ENCODE results near the gene IRAK1. TPM values are rescaled to one million over a fixed set of nuclear protein-coding genes. Genes with fewer than 3 reads are reported as not detected.

Gene IRAK1
- total and polyA plus RNA-seq, 2 of the 8 experiments (the other 6 are each of a cell fraction or from before 2014, with no cell fraction given): 26.6 to 41.7 TPM

DNA sequence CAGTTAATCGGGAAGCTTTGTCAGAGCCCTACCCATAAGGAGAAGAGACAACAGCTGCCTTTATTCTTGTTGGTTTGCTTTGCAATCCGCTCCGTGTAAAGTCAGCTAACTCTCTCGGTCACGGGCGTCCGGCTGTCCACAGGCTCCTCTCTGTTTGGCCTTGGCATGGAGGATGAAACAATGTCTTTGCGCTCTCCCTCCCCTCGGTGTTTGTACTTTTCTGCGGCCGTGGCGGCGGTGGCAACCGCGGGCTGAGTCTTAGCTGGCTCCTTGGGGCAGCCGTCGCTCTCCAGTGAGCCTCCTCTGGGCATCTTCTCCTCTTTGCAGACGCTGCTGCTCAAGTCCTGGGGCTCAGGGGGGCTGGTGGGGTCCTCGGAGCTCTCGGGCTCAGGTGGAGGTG lies 10.6 kb upstream of the IRAK1 start:
- Histone ChIP-seq H3K18ac (ENCODE audit: extremely low read depth, low read length) (no peak overlapping the region), H3K14ac (ENCODE audit: insufficient read length) (no peak overlapping the region), H4K20me1 (replicated peaks in 1 of 2; ENCODE audit: control insufficient read depth in 1 of 2, insufficient read depth in 2 of 2, low read length in 2 of 2) (peaks cover 0 to 1% of the 10 kb centered on the region in 2 experiments), H3K9ac (replicated peaks in 1 of 4; ENCODE audit: extremely low read depth in 1 of 4, low read depth in 3 of 4, low read length in 3 of 4) (no peak overlapping the region), H3K4me3 (ENCODE audit: extremely low read depth in 1 of 4, insufficient read depth in 2 of 4, low read depth in 3 of 4, low read length in 4 of 4) (no peak overlapping the region), H3K4me1 (replicated peaks in 1 of 4; ENCODE audit: control insufficient read depth in 3 of 4, insufficient read depth in 4 of 4, low read length in 3 of 4) (peaks cover 3 to 25% (median 12%) of the 10 kb centered on the region in 4 experiments; a peak in 6 of 7 replicates), H3K27me3 (replicated peaks in 1 of 4; ENCODE audit: control insufficient read depth in 3 of 4, extremely low read depth in 1 of 4, insufficient read depth in 3 of 4, low read length in 3 of 4) (no peaks in the 10 kb centered on the region), H3K23ac (ENCODE audit: insufficient read length) (no peak overlapping the region), H3K27ac (ENCODE audit: low read depth, low read length) (no peak overlapping the region), H3K23me2 (ENCODE audit: low read depth, low read length) (no peaks in the 10 kb centered on the region), H2BK15ac (ENCODE audit: low read length) (no peak overlapping the region), H3K79me2 (ENCODE audit: control insufficient read depth in 1 of 2, insufficient read depth in 2 of 2, low read length in 2 of 2) (peaks cover 0 to 18% of the 10 kb centered on the region in 2 experiments; a peak in 2 of 4 replicates), H2AFZ (ENCODE audit: low read length) (no peak overlapping the region), H3K9me3 (ENCODE audit: insufficient read depth in 2 of 2, low read depth in 1 of 2, low read length in 1 of 2) (no peaks in the 10 kb centered on the region), H2BK120ac (replicated peaks; ENCODE audit: low read depth, low read length) (no peak overlapping the region), H2AK5ac (ENCODE audit: low read depth, low read length) (no peak overlapping the region), H2BK5ac (ENCODE audit: low read depth, low read length) (no peak overlapping the region), H3K56ac (replicated peaks; ENCODE audit: insufficient read length, low read depth, low read length) (no peak overlapping the region), H4K8ac (ENCODE audit: extremely low read depth, insufficient read depth, low read length) (no peak overlapping the region; the same call in 1 of the 2 replicates), H3K4me2 (ENCODE audit: insufficient read depth in 1 of 2, low read depth in 2 of 2, low read length in 2 of 2) (no peak overlapping the region), H3K79me1 (ENCODE audit: low read depth, low read length) (no peaks in the 10 kb centered on the region; the same call in 1 of the 2 replicates), H2BK20ac (ENCODE audit: low read length) (no peak overlapping the region), H3K36me3 (ENCODE audit: control insufficient read depth in 2 of 4, insufficient read depth in 4 of 4, low read length in 3 of 4) (peaks cover 0 to 16% (median 7%) of the 10 kb centered on the region in 4 experiments; a peak in 4 of 8 replicates), H4K91ac (replicated peaks; ENCODE audit: insufficient read length, low read length) (no peak overlapping the region), H2BK12ac (ENCODE audit: low read depth, low read length) (no peak overlapping the region), H4K5ac (ENCODE audit: insufficient read length, low read depth, low read length) (no peak overlapping the region), H3K4ac (replicated peaks; ENCODE audit: insufficient read length, low read depth, low read length) (no peak overlapping the region)
- WGBS, 2 experiments (ENCODE audit: extremely low coverage in 1 of 2, insufficient coverage in 1 of 2, insufficient read length in 1 of 2, insufficient replicate concordance in 2 of 2, low coverage in 1 of 2, low lambda C conversion rate in 2 of 2, missing lambda C conversion rate in 1 of 2): 90% methylated on average over 4 of the region's 20 CpGs; no CpG with 5 or more reads in 1 of the 2 experiments
- ChIA-PET CTCF (ENCODE audit: partially characterized antibody) (interaction anchor here (0.7 to 2.7 kb wide), 8 partner anchors 10 to 45 kb away, joined by 3 to 9 read pairs (median 4); partner anchors contain the start of gene IRAK1), POLR2A (ENCODE audit: partially characterized antibody) (interaction anchor here (0.6 kb wide), 1 partner anchor 460 kb away, joined by 3 read pairs; no protein-coding TSS in a partner anchor)
- FAIRE-seq (no peak), DNase-seq (ENCODE audit: low read depth in 1 of 2, low spot score in 2 of 2) (no peak)
- TF ChIP-seq BACH1 (IDR thresholded peaks at IDR 0.05; ENCODE audit: low read length): no peak
